22Rv1 (cell line): ENCODE results near the gene ART3.

Source experiments
- ZFX ChIP-seq: fragments of 450-650 bp; IDR thresholded peaks from 2 replicates; pipeline ENCODE4 v1.6.1; 2017; ENCODE audit warnings: antibody characterized with exemption, borderline replicate concordance
- TF ChIP-seq, protein P1 (sequence below): fragments of 450-650 bp; IDR thresholded peaks from 2 replicates; pipeline ENCODE4 v1.5.1; 2017; ENCODE audit warnings: mild to moderate bottlenecking

DNA sequence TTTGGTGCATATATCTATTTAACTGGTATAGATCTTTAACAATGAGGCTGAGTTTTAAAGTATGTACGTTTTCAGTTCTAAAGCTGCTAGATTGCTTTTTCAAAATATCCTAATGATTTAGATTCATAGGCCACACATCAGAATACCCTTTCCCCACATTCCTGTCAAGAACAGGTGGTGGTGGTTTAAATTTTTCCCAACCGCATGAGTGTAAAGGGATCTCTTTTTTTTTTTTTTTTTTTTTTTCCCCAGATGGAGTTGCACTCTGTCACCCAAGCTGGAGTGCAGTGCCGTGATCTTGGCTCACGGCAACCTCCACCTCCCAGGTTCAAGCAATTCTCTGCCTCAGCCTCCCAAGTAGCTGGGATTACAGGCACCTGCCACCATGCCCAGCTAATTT is 45.7 kb downstream of the ART3 start:
- TF ChIP-seq, protein P1, sequence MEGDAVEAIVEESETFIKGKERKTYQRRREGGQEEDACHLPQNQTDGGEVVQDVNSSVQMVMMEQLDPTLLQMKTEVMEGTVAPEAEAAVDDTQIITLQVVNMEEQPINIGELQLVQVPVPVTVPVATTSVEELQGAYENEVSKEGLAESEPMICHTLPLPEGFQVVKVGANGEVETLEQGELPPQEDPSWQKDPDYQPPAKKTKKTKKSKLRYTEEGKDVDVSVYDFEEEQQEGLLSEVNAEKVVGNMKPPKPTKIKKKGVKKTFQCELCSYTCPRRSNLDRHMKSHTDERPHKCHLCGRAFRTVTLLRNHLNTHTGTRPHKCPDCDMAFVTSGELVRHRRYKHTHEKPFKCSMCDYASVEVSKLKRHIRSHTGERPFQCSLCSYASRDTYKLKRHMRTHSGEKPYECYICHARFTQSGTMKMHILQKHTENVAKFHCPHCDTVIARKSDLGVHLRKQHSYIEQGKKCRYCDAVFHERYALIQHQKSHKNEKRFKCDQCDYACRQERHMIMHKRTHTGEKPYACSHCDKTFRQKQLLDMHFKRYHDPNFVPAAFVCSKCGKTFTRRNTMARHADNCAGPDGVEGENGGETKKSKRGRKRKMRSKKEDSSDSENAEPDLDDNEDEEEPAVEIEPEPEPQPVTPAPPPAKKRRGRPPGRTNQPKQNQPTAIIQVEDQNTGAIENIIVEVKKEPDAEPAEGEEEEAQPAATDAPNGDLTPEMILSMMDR = no peak
- no peak for TF ChIP-seq ZFX
